Skin epidermis (tissue), 12 donors: Measurements from ENCODE around the gene PPP1R16B.
A peak's percentile ranks its signal among the peaks of the same experiment; 100 is the strongest.

Source experiments
- H3K27ac ChIP-seq, 21 experiments: fragments of 200-600 bp; sonication (generic) in 11 of 21; one replicate each; pipeline ENCODE4 v1.5.0; 2020; ENCODE audit warnings: mild to moderate bottlenecking in 3 of 21, inconsistent platforms in 2 of 21, moderate library complexity in 2 of 21
- H3K4me3 ChIP-seq, 7 experiments: fragments of 200-600 bp; sonication (generic) in 2 of 7; one replicate each; pipeline ENCODE4 v1.5.0; 2020; ENCODE audit warnings: inconsistent platforms in 2 of 7, mild to moderate bottlenecking in 2 of 7, moderate library complexity in 1 of 7

PPP1R16B gene

DNA sequence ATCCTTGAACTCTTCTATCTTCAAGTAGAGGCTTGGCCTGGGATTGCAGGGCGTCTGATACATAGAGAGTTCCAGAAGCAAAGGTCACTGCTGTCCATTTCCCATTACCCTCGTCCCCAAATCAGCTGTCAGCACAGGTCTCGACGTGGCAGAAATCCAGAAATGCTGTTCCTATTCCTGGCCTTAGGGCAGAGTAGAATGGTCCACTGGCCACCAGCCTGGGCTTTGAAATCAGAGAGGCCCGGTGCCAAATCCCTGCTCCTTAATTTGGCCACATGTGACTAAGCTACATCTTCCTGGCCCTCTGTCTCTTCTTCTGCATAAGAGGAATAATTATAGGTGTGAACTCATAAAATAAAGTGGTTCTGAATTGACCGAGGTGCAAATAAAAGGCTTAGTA lies 79.9 kb downstream of the PPP1R16B start:
- no peak overlapping the region for H3K27ac ChIP-seq
- H3K4me3 ChIP-seq, result no peak overlapping the region

GRCh38 chr20:38888059-38888831 lies 82.7 kb downstream of the PPP1R16B start:
- Histone ChIP-seq H3K27ac (no peak overlapping the region), H3K4me3 (no peak overlapping the region)

DNA sequence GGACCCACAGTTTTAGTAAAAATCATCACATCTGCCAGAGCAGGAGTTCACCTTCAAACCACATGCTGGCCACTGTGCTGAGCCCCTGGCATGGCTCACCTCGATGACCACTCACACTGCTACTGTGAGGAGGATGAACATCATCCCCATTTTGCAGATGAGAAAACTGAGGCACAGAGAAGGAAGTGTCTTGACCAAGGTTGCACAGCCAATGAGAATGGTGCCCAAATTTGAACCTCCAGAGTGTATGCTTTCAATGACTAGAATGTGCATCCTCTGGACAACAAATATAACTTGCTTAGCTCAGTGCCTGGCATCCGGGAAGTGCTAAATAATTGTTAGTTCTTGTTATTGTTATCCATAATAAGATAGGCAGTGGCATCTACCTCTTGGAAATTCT lies 83.6 kb downstream of the PPP1R16B start:
- Histone ChIP-seq H3K4me3 (no peak overlapping the region), H3K27ac (no peak overlapping the region)

- Histone ChIP-seq H3K4me3 (no peak overlapping the region), H3K27ac (no peak overlapping the region)
These were observed 84.4 kb downstream of the PPP1R16B start for GRCh38 chr20:38889792-38890496.

DNA sequence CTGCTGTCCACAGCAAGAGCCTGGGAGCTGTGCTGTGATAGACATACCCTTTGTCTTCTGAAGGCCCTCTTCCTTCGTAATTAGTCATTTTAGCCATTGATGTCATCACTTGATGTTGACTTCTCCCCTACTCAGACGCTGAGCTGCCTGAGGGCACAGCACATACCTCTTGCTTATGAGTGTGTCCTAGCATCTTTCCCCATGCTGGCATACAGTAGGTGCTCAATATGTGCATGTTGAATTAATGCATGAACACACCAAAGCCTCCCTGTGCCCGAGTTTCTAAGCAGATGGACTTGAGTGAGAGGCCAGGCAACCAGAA lies 85.0 kb downstream of the PPP1R16B start:
- Histone ChIP-seq H3K4me3 (no peak overlapping the region), H3K27ac (no peak overlapping the region)

DNA sequence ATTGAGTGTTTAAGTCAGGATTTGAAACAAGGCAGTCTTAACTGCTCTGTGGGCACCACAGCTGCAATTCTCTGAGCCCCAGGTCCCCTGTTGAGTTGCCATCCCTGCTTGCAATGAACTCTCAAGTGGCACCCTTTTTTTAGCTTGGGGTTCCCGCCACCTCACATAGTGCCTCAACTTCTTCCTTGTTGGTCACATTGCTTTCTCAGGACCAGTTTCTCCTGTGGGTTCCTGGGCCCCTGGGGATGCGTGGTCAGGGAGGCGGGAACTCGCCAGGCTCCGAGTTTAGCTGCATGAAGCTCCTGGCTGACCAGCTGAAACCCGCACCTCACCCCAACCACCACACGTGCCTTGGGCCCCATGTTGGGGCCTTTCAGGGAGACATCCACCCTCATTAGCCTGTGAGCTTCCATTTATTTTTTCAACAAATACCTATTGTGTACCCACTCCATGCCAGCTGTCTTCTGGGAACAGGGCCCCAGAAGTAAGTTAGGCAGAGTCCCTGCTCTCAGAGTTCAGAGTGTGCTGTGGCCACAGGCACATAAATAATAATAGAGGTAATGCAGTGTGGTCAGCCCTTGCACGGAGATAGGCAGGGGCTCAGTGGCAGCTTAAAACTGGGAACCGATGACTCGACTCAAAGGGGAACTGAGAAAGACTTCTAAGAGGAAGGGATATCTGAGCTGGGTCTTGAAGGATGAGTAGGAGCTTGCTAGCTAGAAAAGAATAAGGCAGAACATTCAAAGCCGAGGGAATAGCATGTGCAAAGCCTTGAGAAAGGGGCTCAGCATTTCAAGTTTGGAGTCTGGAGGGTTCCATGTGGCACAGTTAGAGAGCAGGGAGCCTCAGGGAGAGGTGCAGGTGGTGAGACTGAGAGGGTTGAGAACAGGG lies 86.8 kb downstream of the PPP1R16B start:
- peak overlapping the region in 4 of 21 experiments; percentile 21 to 73 (median 54) for H3K27ac ChIP-seq
- H3K4me3 ChIP-seq, result no peak overlapping the region

DNA sequence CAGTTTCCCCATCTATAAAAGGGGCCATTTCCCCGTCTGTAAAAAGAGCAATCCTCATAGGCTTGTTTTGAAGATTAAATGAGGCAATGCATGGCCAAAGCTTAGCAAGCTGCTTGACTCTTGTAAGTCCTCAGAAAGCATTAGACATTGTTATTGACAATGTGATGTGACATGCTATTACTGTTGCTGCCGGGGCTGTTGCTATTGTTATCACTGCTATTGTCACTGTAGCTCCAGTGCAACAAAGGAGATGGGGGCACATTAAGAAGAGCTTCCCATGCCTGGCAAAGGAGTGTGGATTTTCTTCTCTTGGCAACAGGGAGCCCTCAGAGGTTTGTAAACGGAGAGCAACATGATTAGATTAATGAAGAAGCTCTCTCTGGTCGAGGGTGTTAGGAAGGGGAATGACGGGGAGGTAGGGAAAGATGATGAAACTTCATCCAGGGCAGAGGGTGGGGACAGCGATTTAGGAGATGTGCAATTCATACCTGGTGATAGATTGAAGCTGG lies 87.6 kb downstream of the PPP1R16B start:
- no peak overlapping the region for H3K4me3 ChIP-seq
- H3K27ac ChIP-seq, result peak overlapping the region in 7 of 21 experiments; percentile 2 to 74 (median 51)

DNA sequence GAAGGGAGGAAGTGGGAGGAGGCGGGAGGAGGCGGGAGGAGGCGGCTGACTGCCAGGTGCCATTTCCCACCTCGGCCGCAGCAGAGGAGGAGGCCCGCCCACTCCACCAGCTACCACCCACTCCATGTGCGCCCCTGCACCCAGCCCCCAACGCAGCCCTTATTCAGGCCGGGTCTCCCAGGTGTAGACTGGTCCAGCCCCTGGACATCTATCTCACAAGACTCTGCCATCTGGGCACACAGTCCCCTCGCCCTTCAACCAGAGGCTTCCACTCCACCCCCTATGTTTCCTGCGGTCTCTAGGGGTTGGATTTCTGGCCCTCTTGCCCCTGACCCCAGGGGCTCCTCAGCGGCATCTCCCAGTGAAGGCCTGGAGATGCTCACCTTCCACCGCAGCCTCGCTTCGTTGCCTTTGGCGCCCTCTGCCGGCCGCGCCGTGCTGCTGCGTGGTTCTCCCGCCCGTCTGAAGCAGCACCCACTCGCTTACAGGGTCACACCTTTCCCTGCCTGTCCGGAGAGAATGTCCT lies 88.1 kb downstream of the PPP1R16B start:
- peak overlapping the region in 8 of 21 experiments; percentile 2 to 74 (median 52) for H3K27ac ChIP-seq

GRCh38 chr20:38894091-38894847 lies 88.8 kb downstream of the PPP1R16B start:
- peak overlapping the region in 1 of 7 experiments; percentile 10 for H3K4me3 ChIP-seq
- H3K27ac ChIP-seq, result peak overlapping the region in 2 of 21 experiments; percentile 69 to 74

More for the DNA sequence above, 88.1 kb downstream of the PPP1R16B start:
- peak overlapping the region in 1 of 7 experiments; percentile 10 for H3K4me3 ChIP-seq

DNA sequence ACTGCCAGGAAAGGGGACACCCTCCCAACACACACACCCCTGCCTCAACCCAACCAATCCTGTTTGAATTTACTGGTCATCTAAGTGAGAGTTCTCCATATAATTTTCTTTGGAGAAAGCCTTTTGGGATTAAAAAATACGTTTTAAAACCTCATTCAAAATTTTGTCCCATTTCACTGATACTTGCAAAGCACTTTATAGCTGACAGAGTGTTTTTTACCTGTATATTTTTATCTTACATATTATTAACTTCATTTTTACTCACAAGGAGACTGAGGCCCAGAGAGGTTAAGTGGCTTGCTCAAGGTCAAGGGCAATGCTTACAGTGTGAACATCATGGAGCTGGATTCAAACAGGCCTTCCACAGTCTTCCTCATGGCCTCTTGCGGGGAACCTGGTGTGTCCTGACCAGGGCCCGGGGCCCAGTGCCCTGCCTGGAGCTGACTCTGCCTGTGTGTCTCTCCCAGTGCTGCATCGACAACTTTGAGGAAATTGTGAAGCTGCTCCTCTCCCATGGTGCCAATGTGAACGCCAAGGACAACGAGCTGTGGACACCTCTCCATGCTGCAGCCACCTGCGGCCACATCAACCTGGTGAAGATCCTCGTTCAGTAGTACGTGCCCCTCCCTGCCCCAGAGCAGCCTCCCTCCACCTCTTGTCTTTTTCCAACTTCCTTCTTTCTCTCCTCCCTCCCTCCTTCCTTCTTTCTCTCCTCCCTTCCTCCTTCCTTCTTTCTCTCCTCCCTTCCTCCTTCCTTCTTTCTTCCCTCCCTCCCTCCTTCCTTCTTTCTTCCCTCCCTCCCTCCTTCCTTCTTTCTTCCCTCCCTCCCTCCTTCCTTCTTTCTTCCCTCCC lies 89.8 kb downstream of the PPP1R16B start:
- no peak overlapping the region for H3K27ac ChIP-seq
- no peak overlapping the region for H3K4me3 ChIP-seq

DNA sequence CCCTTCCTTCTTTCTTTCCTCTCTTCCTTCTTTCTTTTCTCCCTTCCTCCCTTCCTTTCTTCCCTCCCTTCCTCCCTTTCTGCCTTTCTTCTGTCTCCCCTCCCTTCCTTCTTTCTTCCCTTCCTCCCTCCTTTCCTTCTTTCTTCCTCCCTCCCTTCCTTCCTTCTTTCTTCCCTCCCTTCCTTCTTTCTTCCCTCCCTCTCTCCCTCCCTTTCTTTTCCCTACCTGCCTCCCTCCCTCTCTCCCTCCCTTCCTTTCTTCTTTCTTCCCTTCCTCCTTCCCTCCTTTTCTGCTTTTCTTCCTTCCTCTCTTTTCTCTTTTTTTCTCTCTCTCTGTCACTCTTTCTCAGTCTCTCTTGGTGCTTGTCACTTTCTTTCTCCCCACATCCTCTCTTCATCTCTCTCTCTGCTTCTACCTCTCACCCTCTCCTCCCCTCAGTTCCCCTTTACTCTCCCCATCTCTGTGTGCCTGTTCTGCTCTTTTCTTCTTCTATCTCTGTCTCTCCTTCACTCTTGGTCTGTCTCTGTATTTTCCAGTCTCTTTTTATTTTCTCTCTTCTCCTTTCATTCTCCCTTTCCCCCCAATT lies 90.6 kb downstream of the PPP1R16B start:
- Histone ChIP-seq H3K27ac (no peak overlapping the region), H3K4me3 (no peak overlapping the region)

GRCh38 chr20:38897267-38897666 lies 91.8 kb downstream of the PPP1R16B start:
- Histone ChIP-seq H3K27ac (no peak overlapping the region), H3K4me3 (no peak overlapping the region)

GRCh38 chr20:38900606-38901005 lies 95.1 kb downstream of the PPP1R16B start:
- no peak overlapping the region for H3K4me3 ChIP-seq
- H3K27ac ChIP-seq, result no peak overlapping the region

DNA sequence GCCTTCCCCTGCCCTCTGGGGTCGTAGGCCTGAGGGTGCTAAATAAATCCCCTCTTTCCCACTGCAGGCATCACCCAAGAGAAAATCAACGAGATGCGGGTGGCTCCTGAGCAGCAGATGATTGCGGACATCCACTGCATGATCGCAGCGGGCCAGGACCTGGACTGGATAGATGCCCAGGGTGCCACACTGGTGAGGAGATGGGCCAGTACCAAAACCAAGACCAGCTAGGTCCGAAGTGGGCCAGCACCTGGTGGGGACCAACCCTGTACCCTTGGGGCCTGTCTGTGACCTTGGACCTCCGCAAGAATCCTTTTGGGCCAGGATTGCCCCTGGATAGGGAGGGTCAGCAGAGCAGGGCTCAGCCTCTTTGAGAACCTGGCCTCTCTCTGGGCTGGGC lies 97.1 kb downstream of the PPP1R16B start:
- no peak overlapping the region for H3K4me3 ChIP-seq
- H3K27ac ChIP-seq, result no peak overlapping the region

DNA sequence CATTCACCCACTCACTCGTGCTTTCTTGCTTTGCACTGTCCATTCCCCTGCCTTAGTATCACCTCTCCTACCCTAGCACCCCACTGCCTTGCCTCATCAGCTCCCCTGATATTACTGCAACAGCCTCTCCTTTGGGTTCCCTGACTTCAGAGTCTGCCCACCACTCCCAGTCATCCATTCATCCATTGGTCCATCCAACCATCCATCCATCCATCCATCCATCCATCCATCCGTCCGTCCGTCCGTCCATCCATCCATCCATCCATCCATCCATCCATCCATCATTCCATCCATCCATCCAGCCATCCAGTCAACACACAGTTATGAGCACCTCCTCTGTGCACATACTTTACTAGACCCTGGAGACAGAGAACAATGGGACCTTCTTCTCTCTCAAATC lies 97.8 kb downstream of the PPP1R16B start:
- H3K27ac ChIP-seq, result no peak overlapping the region
- H3K4me3 ChIP-seq, result no peak overlapping the region

- H3K4me3 ChIP-seq, result no peak overlapping the region
- H3K27ac ChIP-seq, result no peak overlapping the region
These were observed 99.9 kb downstream of the PPP1R16B start for GRCh38 chr20:38905375-38905774.

DNA sequence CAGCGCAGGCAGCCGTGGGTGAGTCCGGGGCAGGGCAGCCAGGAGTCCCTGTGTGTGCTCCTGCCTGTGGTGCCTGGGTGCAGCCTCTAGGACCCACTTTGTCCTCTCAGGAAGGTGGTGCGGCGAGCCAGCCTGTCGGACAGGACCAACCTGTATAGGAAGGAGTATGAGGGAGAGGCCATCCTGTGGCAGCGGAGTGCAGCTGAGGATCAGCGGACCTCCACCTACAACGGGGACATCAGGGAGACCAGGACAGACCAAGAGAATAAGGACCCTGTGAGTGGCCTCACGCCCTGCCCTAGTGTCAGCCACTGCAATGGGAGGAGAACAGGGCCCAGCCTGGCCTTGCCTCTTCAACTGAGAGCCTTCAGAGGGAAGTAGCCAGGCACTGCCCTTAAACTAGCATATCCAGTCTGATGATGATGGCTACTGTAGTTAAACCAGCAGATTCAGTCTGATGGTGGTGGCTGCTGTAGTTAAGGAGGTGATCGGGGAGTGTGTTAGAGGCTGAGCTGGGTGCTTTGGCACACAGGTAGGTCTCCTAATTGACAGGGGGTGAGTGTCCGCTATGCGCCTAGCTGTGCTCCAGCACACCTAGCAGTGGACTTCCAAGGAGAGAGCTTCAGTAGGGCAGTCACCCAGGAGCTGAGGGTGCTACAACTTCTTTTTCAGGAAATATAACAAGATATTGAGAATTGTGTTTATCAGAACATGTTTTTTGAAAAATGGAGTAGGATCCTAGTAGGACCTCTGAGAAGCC lies 102.6 kb downstream of the PPP1R16B start:
- H3K27ac ChIP-seq, result no peak overlapping the region

More for the DNA sequence above, 102.6 kb downstream of the PPP1R16B start:
- H3K4me3 ChIP-seq, result no peak overlapping the region
